ENCODE results near the gene ZNF423.

Gene ZNF423

GRCh38 chr16:49526860-49527365 is 329.0 kb downstream of the ZNF423 start:
- Histone ChIP-seq H3K27ac (no peak overlapping the region), H3K27me3 (ENCODE audit: insufficient read depth, low read depth, severe bottlenecking) (no peaks in the 10 kb centered on the region), H3K9me3 (ENCODE audit: severe bottlenecking) (no peaks in the 10 kb centered on the region), H3K36me3 (no peaks in the 10 kb centered on the region; the same call in 1 of the 2 replicates), H3K4me3 (ENCODE audit: low read depth, low read length) (no peak overlapping the region)
- no peak for DNase-seq
- TF ChIP-seq CTCF (IDR thresholded peaks at IDR 0.05; ENCODE audit: low read depth, low read length), result no peak

DNA sequence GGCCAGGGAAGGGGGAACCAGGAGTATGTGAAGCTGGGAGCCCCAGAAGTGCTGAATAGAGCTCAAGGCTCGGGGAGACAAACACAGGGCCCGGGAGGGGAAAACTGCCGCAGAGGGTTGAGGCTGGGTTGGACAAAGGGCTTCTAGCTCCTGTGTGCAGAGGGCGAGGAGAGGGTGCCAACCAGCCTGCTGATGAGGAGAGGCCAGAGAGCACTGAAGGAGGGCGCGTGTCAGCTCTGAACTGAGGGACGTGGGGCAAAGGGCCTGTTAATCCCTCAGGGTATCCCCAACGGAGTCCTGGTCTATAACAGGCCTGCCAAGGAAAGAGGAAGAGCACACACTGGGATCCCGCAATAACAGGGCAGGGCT is 331.0 kb downstream of the ZNF423 start:
- no peaks in the 10 kb centered on the region; the same call in 1 of the 2 replicates for H3K36me3 ChIP-seq
- TF ChIP-seq CTCF (IDR thresholded peaks at IDR 0.05; ENCODE audit: low read depth, low read length), result no peak
- DNase-seq, result no peak
- H3K4me3 ChIP-seq (ENCODE audit: low read depth, low read length), result no peak overlapping the region
- H3K9me3 ChIP-seq (ENCODE audit: severe bottlenecking), result no peaks in the 10 kb centered on the region
- H3K27me3 ChIP-seq (ENCODE audit: insufficient read depth, low read depth, severe bottlenecking), result no peaks in the 10 kb centered on the region
- no peak overlapping the region for H3K27ac ChIP-seq

DNA sequence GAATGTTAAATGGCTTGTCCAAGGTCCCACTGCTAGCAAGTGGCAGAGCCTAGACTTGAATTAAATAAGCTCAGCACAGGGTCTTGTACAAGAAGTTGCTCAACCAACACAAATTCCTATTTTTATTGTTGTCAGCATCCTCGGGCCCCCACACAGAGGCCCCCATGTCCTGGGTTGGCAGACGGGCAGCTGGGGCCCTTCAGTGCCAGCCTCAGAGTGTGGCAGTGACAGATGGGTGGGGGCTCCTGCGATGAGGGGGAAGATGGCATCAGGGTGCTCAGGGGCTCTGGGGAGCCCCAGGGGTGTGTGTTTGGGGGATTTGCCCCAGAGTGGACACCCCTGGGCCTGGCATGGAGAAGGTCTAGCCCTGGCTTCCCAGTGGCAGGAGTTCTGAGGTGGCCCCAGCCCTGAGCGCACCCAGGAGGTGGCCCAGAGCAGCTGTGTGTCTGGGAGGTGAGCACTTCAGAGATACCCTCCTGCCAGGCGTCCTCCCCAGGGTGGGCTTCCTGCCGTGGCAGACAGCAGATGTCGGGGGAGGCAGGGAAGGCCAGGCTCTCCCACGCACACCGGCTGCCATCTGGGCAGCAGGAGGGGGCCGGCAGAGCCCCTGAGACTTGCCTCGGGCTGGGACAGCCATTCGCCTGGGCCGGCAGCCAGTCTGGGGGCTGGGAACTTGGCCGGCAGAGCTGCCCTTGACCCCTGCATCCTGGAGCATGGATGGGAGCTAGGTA is 331.5 kb downstream of the ZNF423 start:
- no peak overlapping the region for H3K27ac ChIP-seq
- no peak for DNase-seq
- TF ChIP-seq CTCF (IDR thresholded peaks at IDR 0.05; ENCODE audit: low read depth, low read length), result no peak
- H3K9me3 ChIP-seq (ENCODE audit: severe bottlenecking), result no peaks in the 10 kb centered on the region
- H3K36me3 ChIP-seq, result no peaks in the 10 kb centered on the region; the same call in 1 of the 2 replicates
- no peaks in the 10 kb centered on the region for H3K27me3 ChIP-seq (ENCODE audit: insufficient read depth, low read depth, severe bottlenecking)
- H3K4me3 ChIP-seq (ENCODE audit: low read depth, low read length), result no peak overlapping the region

DNA sequence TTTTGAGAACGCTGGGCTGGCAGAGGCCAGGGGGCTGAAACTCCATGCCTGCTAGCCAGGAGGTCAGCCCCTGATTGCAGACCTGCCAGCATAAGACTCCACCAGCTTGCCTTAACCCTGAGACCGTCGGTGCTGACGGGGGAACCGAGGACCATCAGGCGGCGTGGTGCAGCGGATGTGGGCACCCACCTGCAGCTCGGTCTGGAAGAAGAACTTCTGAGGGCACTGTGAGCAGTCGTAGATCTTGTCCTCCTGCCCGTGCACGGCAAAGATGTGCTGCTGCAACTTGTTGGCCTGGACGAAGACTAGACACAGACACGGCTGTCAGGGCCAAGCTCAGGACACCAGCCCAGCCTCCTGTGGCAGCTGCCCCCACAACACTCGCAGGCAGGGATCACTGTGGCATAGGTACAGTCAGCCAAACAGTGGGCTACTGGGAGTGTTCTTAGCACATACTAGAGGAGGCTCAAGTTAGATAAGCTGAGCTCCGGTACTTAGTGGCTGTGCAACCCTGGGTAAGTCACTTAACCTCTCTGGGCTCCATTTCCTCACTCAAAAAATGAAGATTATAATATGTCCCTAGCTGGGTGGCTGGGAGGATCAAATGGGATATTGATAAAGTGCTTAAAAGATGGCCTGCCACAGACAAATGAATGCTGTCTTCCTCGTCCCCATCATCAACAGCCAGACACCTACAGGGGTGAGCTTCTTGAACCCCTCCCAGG is 332.3 kb downstream of the ZNF423 start:
- TF ChIP-seq CTCF (IDR thresholded peaks at IDR 0.05; ENCODE audit: low read depth, low read length), result no peak
- no peak for DNase-seq
- Histone ChIP-seq H3K27me3 (ENCODE audit: insufficient read depth, low read depth, severe bottlenecking) (no peaks in the 10 kb centered on the region), H3K9me3 (ENCODE audit: severe bottlenecking) (no peaks in the 10 kb centered on the region), H3K36me3 (no peaks in the 10 kb centered on the region; the same call in 1 of the 2 replicates), H3K4me3 (ENCODE audit: low read depth, low read length) (no peak overlapping the region), H3K27ac (no peak overlapping the region)

GRCh38 chr16:49521734-49522325 is 334.1 kb downstream of the ZNF423 start:
- Histone ChIP-seq H3K9me3 (ENCODE audit: severe bottlenecking) (no peaks in the 10 kb centered on the region), H3K36me3 (no peaks in the 10 kb centered on the region; the same call in 1 of the 2 replicates), H3K27ac (no peak overlapping the region), H3K27me3 (ENCODE audit: insufficient read depth, low read depth, severe bottlenecking) (no peaks in the 10 kb centered on the region), H3K4me3 (ENCODE audit: low read depth, low read length) (no peak overlapping the region)
- no peak for DNase-seq
- no peak for TF ChIP-seq CTCF (IDR thresholded peaks at IDR 0.05; ENCODE audit: low read depth, low read length)
